IPS-NIHi11 (cell line): ENCODE results near the gene MEN1.

Experiments used
- DNase-seq: peaks from one replicate; pipeline ENCODE4 v3.0.0; 2012; ENCODE audit warnings: mixed read lengths, low spot score

The MEN1 gene

DNA sequence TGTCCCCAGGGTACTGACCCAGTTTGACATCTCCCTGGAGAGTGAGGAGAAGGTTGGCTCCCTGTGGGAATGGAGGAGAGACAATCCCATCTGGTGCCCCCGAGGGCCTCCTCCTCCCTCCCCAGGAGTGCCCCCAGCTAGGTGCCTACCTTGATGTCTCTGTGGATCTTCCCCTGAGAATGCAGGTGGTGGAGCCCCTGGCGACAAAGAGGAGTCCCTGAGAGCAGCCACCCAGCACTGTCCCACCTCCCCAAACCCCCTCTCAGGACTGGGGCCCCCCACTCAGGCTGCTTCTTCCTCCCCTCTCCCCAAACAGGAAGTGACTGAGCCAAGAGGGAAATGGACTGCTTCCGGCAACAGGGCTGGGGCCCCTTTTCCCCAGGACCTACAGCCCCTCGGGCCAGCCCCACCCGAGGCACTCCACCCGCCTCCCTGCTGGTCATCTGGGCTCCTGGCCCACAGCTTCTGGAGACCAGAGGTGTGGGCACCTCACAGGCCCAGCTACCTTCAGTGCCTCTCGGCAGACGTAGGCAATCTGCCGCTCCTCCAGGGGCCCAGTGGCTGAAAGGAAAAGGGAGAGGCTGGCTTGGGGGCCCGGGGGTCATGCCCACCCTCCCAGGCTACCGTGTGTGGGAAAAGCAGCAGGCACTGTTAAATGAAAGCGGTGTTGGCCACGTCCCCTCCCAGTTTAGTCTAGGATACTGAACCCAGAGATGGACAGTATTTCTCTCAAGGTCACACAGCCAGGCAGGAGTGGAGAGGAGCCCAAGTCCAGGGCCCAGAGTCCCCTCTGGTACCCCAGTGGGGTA, 8.6 kb downstream of the MEN1 start:
- no peak for DNase-seq

- no peak for DNase-seq
Measured at GRCh38 chr11:64801158-64801464, 9.2 kb downstream of the MEN1 start.

DNA sequence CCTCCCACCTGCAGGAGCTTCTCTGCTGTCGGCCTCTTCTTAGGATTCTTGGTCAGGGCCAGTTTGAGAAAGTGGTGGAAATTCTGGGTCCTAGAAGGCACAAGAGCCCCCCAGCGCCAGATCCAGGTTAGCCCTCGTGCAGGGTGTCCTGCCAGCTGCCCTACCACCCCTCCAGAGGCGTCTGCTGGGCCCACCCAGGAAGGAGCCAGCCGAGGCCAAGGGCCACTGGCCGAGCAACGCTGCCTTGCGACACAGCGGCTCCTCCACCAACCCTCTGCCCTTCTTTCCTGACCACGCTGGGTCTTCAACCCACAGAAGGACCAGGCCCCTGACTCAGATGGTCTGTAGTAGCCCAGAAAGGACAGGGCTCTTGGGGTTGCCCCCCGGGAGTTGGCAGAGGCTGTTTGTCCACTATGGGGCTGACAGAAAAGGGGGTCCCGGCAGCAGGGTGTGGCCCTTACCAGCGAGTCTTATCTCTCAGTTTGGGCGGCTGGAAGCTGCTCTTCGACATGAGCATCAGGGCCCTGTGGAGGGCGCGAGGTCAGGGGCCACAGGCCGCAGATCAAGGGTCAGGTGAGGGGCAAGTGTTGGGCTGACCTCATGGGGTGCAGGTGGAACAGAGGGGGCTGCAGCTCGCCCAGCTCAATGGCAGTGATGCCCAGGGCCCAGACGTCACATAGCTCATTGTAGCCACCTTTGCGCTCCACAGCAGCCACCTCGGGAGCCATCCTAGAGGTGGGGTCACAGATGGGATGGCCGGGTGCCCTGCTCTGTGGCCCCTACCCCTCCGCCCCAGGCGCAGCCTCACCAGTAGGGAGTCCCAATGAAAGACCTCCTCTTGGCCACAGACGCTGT, 9.8 kb downstream of the MEN1 start:
- DNase-seq: no peak

- no peak for DNase-seq
Measured at GRCh38 chr11:64799623-64800302, 10.6 kb downstream of the MEN1 start.

DNA sequence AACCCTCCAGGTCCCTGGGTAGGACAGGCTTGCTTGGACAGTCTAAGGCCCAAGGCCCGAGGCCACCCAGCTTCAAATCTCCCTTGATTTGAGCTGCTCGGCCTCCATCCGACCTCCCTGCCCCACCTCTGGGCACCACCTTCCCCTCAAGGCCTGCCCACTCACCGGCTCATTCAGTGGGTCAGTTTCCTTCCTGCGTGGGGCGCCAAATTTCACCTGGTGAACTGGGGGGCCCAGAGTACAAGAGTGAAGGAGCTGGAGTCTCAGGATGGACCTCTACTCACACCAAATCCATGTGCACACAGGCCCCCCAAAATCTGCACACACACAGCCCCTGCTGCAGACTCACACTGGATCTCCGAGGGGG, 11.1 kb downstream of the MEN1 start:
- no peak for DNase-seq

DNA sequence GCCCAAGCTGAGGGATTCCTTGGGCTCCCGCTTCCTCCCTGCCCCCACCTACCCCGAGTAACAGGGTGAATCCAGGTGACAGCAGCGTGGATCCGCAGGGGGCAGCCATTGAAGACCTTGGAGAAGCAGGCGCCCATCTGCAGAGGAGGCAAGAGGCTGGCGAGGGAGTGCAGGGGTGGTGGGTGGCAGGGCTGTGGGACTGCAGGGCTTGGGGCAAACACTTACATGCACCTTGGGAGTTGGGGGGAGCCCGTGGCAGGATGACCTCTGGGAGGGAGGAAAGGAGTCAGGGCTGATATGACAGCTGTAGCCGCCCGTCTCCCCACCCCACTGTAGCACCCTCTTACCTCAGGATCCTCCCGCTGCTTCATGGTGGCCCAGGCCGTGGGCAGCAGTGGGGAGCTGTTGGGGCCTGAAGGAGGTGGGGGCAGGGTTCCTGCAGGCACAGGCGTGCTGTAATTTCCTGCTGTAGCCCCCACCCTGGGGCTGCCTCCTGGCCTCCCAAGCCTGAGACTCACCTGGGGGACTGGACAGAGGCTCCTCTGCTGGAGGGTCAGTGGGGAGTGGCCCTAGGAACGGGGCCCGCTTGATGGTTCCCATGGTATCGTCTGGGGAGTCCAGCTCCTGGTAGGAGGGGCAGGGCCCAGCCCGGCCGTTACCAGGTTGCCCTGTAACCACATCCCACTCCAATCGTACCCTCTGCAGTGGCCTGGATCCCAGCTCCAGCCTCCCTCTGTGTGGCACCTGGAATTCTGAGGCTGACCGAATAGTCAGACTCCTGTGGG, 13.4 kb downstream of the MEN1 start:
- no peak for DNase-seq

DNA sequence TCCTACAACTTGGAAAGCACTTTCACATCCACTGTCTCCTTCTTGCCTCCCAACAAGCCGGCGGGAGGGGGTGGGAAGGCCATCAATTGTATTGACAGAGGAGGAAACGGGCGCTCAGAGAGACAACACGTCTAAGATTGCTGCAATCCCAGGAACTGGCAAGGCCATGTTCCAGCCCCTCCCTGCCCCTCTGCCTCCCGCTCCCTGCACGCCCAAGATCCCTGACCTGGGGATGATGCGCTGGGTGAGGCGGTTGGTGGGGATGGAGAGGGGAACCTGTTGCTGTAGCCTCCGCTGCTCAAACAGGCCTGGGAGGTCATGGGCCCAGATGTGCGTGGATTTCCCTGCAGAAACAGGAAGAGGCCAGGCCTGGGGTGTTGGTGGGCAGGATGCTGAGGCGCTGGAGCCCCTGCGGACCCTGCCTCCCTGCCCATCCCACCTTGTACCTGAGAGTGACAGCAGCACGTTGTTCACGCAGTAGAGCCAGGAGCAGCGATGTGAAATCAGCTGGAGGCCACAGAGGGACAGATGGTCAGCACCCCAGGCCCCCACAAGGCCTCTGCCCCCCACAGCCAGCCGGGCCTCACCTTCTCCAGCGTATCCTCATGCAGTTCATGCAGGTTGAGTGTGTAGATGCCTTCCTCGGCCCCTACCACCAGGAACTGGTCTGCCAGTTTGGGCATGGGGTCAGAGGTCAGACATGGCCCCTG, 14.1 kb downstream of the MEN1 start:
- no peak for DNase-seq

- no peak for DNase-seq
Measured at GRCh38 chr11:64794526-64794925, 15.8 kb downstream of the MEN1 start.

GRCh38 chr11:64793271-64794160, 16.8 kb downstream of the MEN1 start:
- no peak for DNase-seq

GRCh38 chr11:64792482-64792881, 17.9 kb downstream of the MEN1 start:
- DNase-seq: no peak

GRCh38 chr11:64791781-64792291, 18.5 kb downstream of the MEN1 start:
- DNase-seq: no peak

DNA sequence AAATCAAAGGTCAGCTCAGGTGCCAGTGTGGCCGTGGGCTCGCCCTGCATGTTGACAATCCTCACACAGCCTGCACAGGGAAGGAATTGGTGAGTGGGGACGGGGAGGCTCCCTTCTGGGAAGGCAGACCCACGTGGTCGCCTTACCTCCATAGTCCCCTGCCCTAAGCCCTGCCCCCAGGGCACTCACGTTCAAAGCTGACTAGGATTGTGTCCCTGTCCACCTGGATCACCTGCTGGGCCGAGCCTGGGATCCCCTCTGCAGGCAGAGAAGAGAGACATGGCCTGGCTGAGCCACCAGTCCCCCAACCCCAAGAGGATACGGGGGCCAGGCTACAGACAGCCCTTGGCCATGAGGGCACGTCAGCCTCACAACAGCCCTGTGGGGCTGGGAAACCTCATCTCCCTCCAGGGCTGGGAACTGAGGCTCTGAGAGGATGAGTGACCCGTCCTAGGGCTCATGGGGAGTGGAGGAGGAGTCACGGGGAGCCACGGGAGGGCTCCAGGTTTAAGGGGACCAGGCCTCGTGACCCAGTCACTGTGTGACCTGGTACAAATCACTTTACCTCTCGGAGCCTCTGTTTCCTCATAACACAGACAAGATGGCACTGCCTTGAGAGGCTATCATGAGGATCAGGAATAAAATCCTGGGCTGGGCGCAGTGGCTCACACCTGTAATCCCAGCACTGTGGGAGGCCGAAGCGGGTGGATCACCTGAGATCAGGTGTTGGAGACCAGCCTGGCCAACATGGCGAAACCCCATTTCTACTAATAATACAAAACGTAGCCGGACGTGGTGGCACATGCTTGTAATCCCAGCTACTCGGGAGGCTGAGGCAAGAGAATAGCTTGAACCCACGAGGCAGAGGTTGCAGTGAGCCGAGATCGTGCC, 19.9 kb downstream of the MEN1 start:
- DNase-seq: no peak

DNA sequence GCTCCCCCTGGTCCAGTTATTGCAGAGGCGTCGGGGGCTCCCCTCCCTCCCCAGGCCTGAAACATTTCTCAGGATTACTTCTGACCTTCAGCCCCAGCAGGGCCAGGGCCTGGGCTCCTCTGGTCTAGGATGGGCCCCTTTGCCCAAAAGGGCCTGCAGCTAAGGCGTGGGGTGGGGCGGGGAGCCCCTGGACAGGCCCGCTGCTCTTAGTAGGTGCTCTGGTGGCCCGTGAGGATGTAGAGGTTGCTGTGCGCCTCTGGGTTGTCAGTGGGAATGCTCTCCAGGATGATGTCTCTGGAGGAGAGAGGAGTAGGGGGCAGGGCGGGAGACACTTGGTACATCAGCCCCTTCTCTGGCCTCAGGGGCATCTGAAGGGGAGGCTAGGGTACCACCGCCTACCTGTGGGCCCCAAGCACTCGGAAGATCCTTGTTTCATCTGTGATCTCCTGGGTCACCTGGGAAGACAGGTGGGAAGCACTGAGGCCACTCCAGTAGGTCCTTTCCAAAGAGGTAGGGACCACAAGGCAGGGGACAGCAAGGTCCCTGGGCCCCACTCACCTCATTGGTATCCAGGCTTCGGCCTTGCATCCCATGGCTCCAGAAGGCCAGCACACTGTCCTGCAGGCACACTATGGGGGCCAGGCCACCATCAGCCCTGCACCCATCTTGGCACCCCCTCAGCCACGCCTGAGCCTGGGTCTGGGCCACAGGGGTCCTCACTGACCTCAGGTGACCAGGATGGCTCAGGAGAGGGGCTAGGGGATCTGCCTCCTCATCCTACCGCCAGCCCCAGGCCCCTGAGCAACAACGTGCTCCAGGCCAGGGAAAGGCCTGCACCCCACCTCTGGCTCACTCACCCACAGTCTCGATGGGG, 20.8 kb downstream of the MEN1 start:
- no peak for DNase-seq

DNA sequence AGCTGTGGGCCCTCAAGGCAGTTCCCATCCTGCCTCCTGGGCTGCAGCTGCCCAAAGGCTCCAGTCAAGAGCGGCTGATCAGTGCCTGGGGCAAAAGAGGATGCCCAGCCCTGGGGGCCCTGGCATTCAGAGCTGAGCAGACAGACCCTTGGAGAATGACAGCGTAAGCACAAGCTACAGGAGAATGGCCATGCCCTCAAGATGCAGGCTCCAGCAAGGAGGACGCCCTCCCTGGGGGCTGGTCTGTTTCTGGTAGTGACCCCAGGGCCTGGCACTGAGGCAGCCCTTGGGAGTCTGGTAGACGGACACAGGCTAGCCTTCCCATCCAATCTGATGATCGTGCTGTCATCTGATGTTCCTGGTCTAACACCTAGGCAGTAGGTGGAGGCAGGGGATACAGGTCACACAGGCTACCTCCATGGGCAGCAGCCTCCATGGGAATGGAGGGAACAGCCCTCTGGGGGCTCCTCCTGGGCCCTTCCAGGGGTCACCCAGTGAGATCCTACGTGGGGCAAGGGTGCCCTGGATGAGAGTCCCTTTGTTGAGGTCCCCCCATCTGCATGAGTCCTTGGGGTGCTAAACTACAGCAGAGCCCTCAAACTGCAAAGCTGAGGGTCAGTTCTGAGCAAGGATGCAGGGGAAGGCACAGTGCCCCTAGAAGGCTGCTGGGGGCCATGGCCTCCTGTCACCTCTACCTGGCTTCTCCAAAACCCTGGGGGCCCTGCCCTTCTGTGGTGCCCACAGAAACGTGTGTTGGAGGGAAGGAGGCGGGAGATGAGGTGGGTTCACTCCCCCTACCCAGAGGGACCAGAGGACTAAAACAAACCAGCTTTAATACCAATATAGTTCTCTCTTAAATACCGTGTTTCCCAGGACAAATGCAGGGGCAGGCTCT, 21.8 kb downstream of the MEN1 start:
- DNase-seq: no peak

DNA sequence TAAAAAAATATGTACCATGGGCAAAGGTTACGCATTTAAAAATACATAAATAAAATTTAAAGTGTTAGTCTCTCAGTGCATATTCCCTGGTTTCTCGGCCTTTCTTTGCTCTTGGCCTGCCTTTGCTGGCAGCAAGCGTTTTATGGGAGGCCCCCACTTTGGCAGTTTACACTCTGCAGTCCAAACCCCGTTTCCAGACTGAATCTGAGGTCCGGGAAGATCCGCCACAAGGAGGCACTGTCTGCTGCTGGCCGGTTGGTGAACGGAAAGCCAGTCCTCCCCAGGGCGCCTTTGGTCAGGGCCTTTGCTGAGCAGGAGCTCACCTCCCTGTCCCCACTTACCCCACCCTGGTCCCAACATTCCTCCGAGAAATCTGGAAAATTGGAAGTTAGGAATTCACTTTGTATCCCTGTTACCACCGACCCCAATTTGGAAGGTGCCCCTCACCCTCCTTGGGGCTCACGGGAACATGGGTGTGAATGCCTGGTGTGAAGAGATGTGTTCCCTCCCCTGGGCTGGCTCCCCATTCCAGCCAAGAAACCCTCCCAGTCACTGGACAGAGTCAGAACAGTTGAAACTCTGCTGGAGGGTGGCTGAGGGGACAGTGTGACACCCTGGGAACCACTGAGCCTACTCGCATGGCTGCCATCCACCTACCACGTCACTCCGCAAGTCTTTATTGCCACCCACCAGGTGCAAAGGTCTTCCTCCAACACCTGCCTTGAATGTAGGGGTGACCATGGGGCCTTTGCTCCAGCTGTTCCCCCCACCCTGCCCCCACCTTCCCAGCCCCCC, 22.6 kb downstream of the MEN1 start:
- DNase-seq: peak; percentile 88

DNA sequence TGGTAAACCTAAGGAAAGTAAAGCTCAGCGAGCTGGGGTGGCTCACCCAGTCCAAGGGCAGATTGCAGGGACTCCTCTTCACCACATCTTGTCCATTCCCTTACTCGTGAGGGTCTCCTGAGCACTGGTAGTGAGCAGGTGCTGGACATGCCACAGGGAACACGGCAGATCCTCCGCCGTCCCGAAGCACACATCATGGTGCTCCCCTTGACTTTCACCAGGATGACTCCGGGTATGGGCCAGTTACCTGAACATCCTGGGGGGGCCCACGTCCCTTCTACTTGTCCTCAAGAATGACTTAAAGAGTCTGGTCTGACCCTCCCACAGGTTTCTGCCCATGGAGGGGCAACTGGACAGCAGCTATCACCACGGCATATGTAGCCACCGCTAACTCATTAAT, 24.0 kb downstream of the MEN1 start:
- DNase-seq: no peak
